ENCODE results near the gene ANK3. TPM values are rescaled to one million over a fixed set of nuclear protein-coding genes. Genes with fewer than 3 reads are reported as not detected.
A peak's percentile ranks its signal among the peaks of the same experiment; 100 is the strongest.

Gene ANK3
- polyA plus RNA-seq, 1 experiment = 0.13 TPM

GRCh38 chr10:60069311-60069710, 320.4 kb downstream of the ANK3 start:
- CTCF ChIA-PET = no interaction called here
- no peak for DNase-seq (ENCODE audit: low read depth)
- Histone ChIP-seq H3K36me3 (ENCODE audit: control insufficient read depth, insufficient read depth, low read length) (no peaks in the 10 kb centered on the region), H3K27me3 (ENCODE audit: control insufficient read depth, insufficient read depth, low read length) (no peaks in the 10 kb centered on the region), H3K4me3 (ENCODE audit: low read depth, low read length) (no peak overlapping the region)
- TF ChIP-seq, protein P1, sequence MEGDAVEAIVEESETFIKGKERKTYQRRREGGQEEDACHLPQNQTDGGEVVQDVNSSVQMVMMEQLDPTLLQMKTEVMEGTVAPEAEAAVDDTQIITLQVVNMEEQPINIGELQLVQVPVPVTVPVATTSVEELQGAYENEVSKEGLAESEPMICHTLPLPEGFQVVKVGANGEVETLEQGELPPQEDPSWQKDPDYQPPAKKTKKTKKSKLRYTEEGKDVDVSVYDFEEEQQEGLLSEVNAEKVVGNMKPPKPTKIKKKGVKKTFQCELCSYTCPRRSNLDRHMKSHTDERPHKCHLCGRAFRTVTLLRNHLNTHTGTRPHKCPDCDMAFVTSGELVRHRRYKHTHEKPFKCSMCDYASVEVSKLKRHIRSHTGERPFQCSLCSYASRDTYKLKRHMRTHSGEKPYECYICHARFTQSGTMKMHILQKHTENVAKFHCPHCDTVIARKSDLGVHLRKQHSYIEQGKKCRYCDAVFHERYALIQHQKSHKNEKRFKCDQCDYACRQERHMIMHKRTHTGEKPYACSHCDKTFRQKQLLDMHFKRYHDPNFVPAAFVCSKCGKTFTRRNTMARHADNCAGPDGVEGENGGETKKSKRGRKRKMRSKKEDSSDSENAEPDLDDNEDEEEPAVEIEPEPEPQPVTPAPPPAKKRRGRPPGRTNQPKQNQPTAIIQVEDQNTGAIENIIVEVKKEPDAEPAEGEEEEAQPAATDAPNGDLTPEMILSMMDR (IDR thresholded peaks at IDR 0.05; ENCODE audit: insufficient read depth, low read depth, low read length) = no peak
- POLR2A ChIA-PET = no interaction called here

DNA sequence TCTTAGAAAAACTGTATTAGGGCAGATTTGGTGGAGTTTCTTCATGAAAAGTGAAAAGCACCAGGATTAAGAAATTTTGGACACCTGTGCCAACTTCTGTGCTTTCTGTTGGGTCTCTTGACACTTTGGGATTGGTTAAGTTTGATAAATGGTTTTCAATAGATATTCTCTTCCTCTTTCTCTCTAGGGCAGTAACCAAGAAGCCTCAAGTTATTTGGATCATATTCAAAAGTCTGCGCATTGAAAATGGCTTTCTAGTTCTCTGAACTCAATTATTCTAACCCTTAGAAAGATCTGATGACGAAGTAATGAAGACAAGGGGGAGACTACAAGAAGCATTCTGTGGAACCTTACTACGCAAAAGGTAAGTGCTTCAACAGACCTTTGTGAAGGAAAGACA, 339.3 kb downstream of the ANK3 start:
- CTCF ChIA-PET = no interaction called here
- no peak for DNase-seq (ENCODE audit: low read depth)
- POLR2A ChIA-PET = no interaction called here
- TF ChIP-seq, protein P1 (IDR thresholded peaks at IDR 0.05; ENCODE audit: insufficient read depth, low read depth, low read length) = no peak
- H3K4me3 ChIP-seq (ENCODE audit: low read depth, low read length) = no peak overlapping the region
- no peaks in the 10 kb centered on the region for H3K27me3 ChIP-seq (ENCODE audit: control insufficient read depth, insufficient read depth, low read length)
- H3K36me3 ChIP-seq (ENCODE audit: control insufficient read depth, insufficient read depth, low read length) = no peaks in the 10 kb centered on the region

GRCh38 chr10:60048091-60048501, 341.6 kb downstream of the ANK3 start:
- ChIA-PET CTCF (interaction anchor here (0.6 to 3.1 kb wide), 5 partner anchors 13 to 425 kb away, joined by 3 to 13 read pairs (median 7); partner anchors contain the start of gene CCDC6), POLR2A (no interaction called here)
- no peaks in the 10 kb centered on the region for H3K27me3 ChIP-seq (ENCODE audit: control insufficient read depth, insufficient read depth, low read length)

DNA sequence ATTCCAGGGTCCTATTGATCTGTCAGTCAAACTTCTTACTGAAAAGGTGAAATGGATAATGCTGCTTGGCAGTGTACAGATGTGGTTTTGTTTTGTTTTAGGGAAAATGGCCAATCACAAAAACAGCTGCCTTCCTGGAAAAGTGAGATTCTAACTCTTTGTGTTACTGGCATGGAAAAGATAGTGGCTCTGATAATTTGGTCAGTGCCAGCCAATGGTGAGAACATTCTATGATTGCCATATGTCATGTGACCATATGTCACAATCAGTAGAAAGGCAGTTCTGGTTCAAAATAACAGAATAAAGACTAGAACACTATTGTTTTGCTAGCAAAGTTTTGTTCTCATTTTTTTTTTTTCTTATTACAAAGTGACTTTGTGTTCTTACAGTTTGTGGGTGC, 344.1 kb downstream of the ANK3 start:
- no peak for DNase-seq (ENCODE audit: low read depth)
- ChIA-PET CTCF (interaction anchor here (1.5 kb wide), 1 partner anchor 419 kb away, joined by 3 read pairs; no protein-coding TSS in a partner anchor), POLR2A (no interaction called here)
- H3K27me3 ChIP-seq (ENCODE audit: control insufficient read depth, insufficient read depth, low read length) = no peaks in the 10 kb centered on the region
- TF ChIP-seq, protein P1 (IDR thresholded peaks at IDR 0.05; ENCODE audit: insufficient read depth, low read depth, low read length) = no peak
- H3K4me3 ChIP-seq (ENCODE audit: low read depth, low read length) = no peak overlapping the region
- H3K36me3 ChIP-seq (ENCODE audit: control insufficient read depth, insufficient read depth, low read length) = no peaks in the 10 kb centered on the region

More at GRCh38 chr10:60048091-60048501, 341.6 kb downstream of the ANK3 start:
- TF ChIP-seq, protein P1 (IDR thresholded peaks at IDR 0.05; ENCODE audit: insufficient read depth, low read depth, low read length) = peak; percentile 23; the same call in 1 of the 2 replicates
- H3K4me3 ChIP-seq (ENCODE audit: low read depth, low read length) = no peak overlapping the region
- no peaks in the 10 kb centered on the region for H3K36me3 ChIP-seq (ENCODE audit: control insufficient read depth, insufficient read depth, low read length)
- no peak for DNase-seq (ENCODE audit: low read depth)

GRCh38 chr10:60044971-60045370, 344.7 kb downstream of the ANK3 start:
- Histone ChIP-seq H3K4me3 (ENCODE audit: low read depth, low read length) (no peak overlapping the region), H3K27me3 (ENCODE audit: control insufficient read depth, insufficient read depth, low read length) (no peaks in the 10 kb centered on the region), H3K36me3 (ENCODE audit: control insufficient read depth, insufficient read depth, low read length) (no peaks in the 10 kb centered on the region)
- no peak for DNase-seq (ENCODE audit: low read depth)
- ChIA-PET POLR2A (no interaction called here), CTCF (interaction anchor here (1.5 kb wide), 1 partner anchor 419 kb away, joined by 3 read pairs; no protein-coding TSS in a partner anchor)
- TF ChIP-seq, protein P1 (IDR thresholded peaks at IDR 0.05; ENCODE audit: insufficient read depth, low read depth, low read length) = no peak

All from BJ (cell line).